Measurements from ENCODE around the gene PACS2. TPM values are rescaled to one million over a fixed set of nuclear protein-coding genes. Genes with fewer than 3 reads are reported as not detected.

PACS2 gene
- total RNA-seq, 4 donors from 2014 or later: 142 to 225 (median 183) TPM

- WGBS, 2 donors: 39 to 47% methylated on average over 13 of the region's 13 CpGs
- DNase-seq (ENCODE audit: low spot score in 2 of 2): no peak
- H3K27ac ChIP-seq: peak overlapping the region in 2 of 4 donors; percentile 63 to 70
Measured at GRCh38 chr14:105330491-105330895, 15.9 kb downstream of the PACS2 start.

GRCh38 chr14:105331575-105332349 lies 17.2 kb downstream of the PACS2 start:
- Histone ChIP-seq H3K9me3 (peaks cover 0 to 3% (median 0%) of the 10 kb centered on the region in 4 donors), H3K36me3 (peaks cover 0 to 3% (median 0%) of the 10 kb centered on the region in 3 donors), H3K27ac (peak overlapping the region in 2 of 4 donors; percentile 63 to 70), H3K4me3 (no peak overlapping the region), H3K27me3 (no peaks in the 10 kb centered on the region), H3K4me1 (peaks cover 0 to 95% (median 40%) of the 10 kb centered on the region in 4 donors)
- no peak for DNase-seq (ENCODE audit: low spot score in 2 of 2)
- WGBS, 2 donors: 83 to 84% methylated on average over 8 of the region's 8 CpGs
- TF ChIP-seq POLR2A (IDR thresholded peaks at IDR 0.05): no peak
- no peak for TF ChIP-seq CTCF (IDR thresholded peaks at IDR 0.05)
- no peak for TF ChIP-seq EP300 (IDR thresholded peaks at IDR 0.05)

More at GRCh38 chr14:105330491-105330895, 15.9 kb downstream of the PACS2 start:
- TF ChIP-seq CTCF (IDR thresholded peaks at IDR 0.05) (no peak), EP300 (IDR thresholded peaks at IDR 0.05) (no peak), POLR2A (IDR thresholded peaks at IDR 0.05) (no peak)
- no peak overlapping the region for H3K4me3 ChIP-seq
- H3K36me3 ChIP-seq: no peaks in the 10 kb centered on the region
- H3K4me1 ChIP-seq: peaks cover 0 to 95% (median 36%) of the 10 kb centered on the region in 4 donors
- H3K27me3 ChIP-seq: no peaks in the 10 kb centered on the region
- H3K9me3 ChIP-seq: peaks cover 0 to 3% (median 0%) of the 10 kb centered on the region in 4 donors

- Histone ChIP-seq H3K4me3 (no peak overlapping the region), H3K36me3 (peaks cover 0 to 5% (median 0%) of the 10 kb centered on the region in 3 donors), H3K9me3 (peaks cover 0 to 3% (median 0%) of the 10 kb centered on the region in 4 donors), H3K27ac (peak overlapping the region in 1 of 4 donors; percentile 82), H3K27me3 (no peaks in the 10 kb centered on the region), H3K4me1 (peaks cover 0 to 96% (median 41%) of the 10 kb centered on the region in 4 donors)
- DNase-seq (ENCODE audit: low spot score in 2 of 2): no peak
- 71 to 82% methylated on average over 9 to 11 of the region's 11 CpGs for WGBS, 2 donors
- TF ChIP-seq POLR2A (IDR thresholded peaks at IDR 0.05) (no peak), EP300 (IDR thresholded peaks at IDR 0.05) (no peak), CTCF (IDR thresholded peaks at IDR 0.05) (no peak)
Measured at GRCh38 chr14:105332350-105332874, 17.9 kb downstream of the PACS2 start.

- peak overlapping the region in 2 of 4 donors; percentile 82 to 89 for H3K27ac ChIP-seq
- peaks cover 0 to 3% (median 0%) of the 10 kb centered on the region in 4 donors for H3K9me3 ChIP-seq
- TF ChIP-seq POLR2A (IDR thresholded peaks at IDR 0.05) (no peak), CTCF (IDR thresholded peaks at IDR 0.05) (no peak), EP300 (IDR thresholded peaks at IDR 0.05) (no peak)
- DNase-seq (ENCODE audit: low spot score in 2 of 2): no peak
- peaks cover 0 to 5% (median 0%) of the 10 kb centered on the region in 3 donors for H3K36me3 ChIP-seq
- peaks cover 0 to 96% (median 45%) of the 10 kb centered on the region in 4 donors for H3K4me1 ChIP-seq
- no peak overlapping the region for H3K4me3 ChIP-seq
- no peaks in the 10 kb centered on the region for H3K27me3 ChIP-seq
- 71 to 72% methylated on average over 14 to 15 of the region's 15 CpGs for WGBS, 2 donors
Measured at GRCh38 chr14:105333020-105333490, 18.5 kb downstream of the PACS2 start.
